A673 (cell line): ENCODE measurements around the gene KIRREL3.
"Not testable (repeated sequence)": the region's sequence is repeated elsewhere in the genome, so short reads cannot be mapped to it uniquely, and the experiment has no call there.

Source experiments
- CTCF ChIP-seq: fragments of 300-800, 200-600 bp; sonication (generic); conservative IDR thresholded peaks from 2 replicates; pipeline ENCODE4 v1.5.1; 2017; ENCODE audit warnings: low read depth, mild to moderate bottlenecking, antibody characterized with exemption, low read length, moderate library complexity, mixed read lengths
- EZH2 ChIP-seq: fragments of 200-600 bp; sonication (generic); IDR thresholded peaks from 2 replicates; pipeline ENCODE4 v1.6.1; 2017; ENCODE audit warnings: borderline replicate concordance, low read depth, mild to moderate bottlenecking, mixed read lengths, antibody characterized with exemption, low read length; ENCODE audit not compliant: poor library complexity, severe bottlenecking

GRCh38 chr11:126395784-126396183 lies 604.8 kb downstream of the KIRREL3 start:
- TF ChIP-seq CTCF, EZH2: not testable (repeated sequence)
